Ishikawa (cell line): ENCODE data around the gene ELOVL4.

Experiments
- CEBPB ChIP-seq: IDR thresholded peaks from 2 replicates; pipeline ENCODE4 v1.6.1; 2012
- EGR1 ChIP-seq: IDR thresholded peaks from 2 replicates; pipeline ENCODE4 v1.6.1; 2012
- EP300 ChIP-seq: IDR thresholded peaks from 2 replicates; pipeline ENCODE4 v1.6.1; 2012; ENCODE audit warnings: borderline replicate concordance
- FOXM1 ChIP-seq: IDR thresholded peaks from 2 replicates; pipeline ENCODE4 v1.6.1; 2012; ENCODE audit warnings: low read depth, borderline replicate concordance
- NFIC ChIP-seq: IDR thresholded peaks from 2 replicates; pipeline ENCODE4 v1.6.1; 2012
- TCF12 ChIP-seq: IDR thresholded peaks from 2 replicates; pipeline ENCODE4 v1.6.1; 2012; ENCODE audit warnings: low read depth
- ZBTB7A ChIP-seq: IDR thresholded peaks from 2 replicates; pipeline ENCODE4 v1.6.1; 2012; ENCODE audit warnings: low read depth
- TF ChIP-seq, protein P1 (sequence below): IDR thresholded peaks from 2 replicates; pipeline ENCODE4 v1.6.1; 2012

DNA sequence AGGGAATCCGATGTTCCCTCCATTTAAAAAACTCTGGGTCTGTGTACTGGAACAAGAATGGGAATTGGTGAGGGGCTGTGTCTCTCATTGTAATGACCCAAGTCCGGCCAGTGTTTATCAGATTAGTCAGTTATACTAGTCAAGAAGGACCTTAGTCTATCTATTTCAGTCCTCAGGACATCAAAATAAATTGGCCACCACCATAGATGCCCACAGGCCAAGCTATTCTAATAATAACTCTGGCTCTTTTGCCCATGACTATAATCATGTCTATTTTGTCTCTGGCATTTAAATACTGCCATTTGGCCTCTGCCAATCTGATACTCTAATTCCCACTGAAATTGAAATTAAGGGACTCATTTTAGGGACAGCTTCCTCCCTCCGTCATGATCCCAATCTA is 37.8 kb downstream of the ELOVL4 start:
- no peak for TF ChIP-seq NFIC
- TF ChIP-seq, protein P1, sequence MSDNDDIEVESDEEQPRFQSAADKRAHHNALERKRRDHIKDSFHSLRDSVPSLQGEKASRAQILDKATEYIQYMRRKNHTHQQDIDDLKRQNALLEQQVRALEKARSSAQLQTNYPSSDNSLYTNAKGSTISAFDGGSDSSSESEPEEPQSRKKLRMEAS: no peak
- TF ChIP-seq EP300: no peak
- TF ChIP-seq ZBTB7A: no peak
- no peak for TF ChIP-seq TCF12
- no peak for TF ChIP-seq EGR1
- TF ChIP-seq CEBPB: no peak
- TF ChIP-seq FOXM1: no peak
